B cell (primary cell): ENCODE measurements around the gene CCDC141.

ENCODE experiments used
- EZH2 ChIP-seq: IDR thresholded peaks from 2 replicates; pipeline ENCODE4 v1.6.1; 2012; ENCODE audit warnings: borderline replicate concordance, low read depth, mild to moderate bottlenecking, moderate library complexity, low read length; ENCODE audit not compliant: insufficient read depth, poor library complexity, severe bottlenecking
- TF ChIP-seq, protein P1 (sequence below): fragments of 200-600 bp; IDR thresholded peaks from one replicate; pipeline ENCODE4 v1.8.0; 2022; ENCODE audit warnings: antibody characterized with exemption, mild to moderate bottlenecking

DNA sequence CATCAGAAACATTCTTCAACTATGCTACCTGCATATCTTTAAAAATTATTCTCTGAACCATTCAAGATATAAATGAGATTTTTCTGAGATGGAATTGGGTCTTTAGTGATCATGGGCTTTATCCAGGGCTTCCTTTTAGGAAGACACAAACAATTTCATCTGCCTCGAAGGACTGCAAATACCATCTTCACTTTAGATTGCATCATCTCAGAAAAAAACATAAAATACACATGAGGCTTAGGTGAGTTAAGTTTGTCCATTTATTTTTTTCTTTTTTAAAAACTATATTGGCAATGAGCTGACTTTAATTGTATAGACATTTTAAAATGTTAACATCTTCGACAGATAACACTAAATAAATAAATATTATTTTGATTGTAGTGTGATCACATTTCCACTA, 262.8 kb downstream of the CCDC141 start:
- TF ChIP-seq, protein P1, sequence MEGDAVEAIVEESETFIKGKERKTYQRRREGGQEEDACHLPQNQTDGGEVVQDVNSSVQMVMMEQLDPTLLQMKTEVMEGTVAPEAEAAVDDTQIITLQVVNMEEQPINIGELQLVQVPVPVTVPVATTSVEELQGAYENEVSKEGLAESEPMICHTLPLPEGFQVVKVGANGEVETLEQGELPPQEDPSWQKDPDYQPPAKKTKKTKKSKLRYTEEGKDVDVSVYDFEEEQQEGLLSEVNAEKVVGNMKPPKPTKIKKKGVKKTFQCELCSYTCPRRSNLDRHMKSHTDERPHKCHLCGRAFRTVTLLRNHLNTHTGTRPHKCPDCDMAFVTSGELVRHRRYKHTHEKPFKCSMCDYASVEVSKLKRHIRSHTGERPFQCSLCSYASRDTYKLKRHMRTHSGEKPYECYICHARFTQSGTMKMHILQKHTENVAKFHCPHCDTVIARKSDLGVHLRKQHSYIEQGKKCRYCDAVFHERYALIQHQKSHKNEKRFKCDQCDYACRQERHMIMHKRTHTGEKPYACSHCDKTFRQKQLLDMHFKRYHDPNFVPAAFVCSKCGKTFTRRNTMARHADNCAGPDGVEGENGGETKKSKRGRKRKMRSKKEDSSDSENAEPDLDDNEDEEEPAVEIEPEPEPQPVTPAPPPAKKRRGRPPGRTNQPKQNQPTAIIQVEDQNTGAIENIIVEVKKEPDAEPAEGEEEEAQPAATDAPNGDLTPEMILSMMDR: no peak
- TF ChIP-seq EZH2: no peak
